Embryonic facial prominence (tissue), 1 donor: ENCODE data around the gene TTLL5.
A peak's percentile ranks its signal among the peaks of the same experiment; 100 is the strongest.

Experiments used
- DNase-seq: peaks from one replicate; pipeline ENCODE4 v3.0.0-alpha.2; 2016; ENCODE audit errors: extremely low spot score

The TTLL5 gene

GRCh38 chr14:75702616-75703261 is 41.7 kb downstream of the TTLL5 start:
- no peak for DNase-seq

GRCh38 chr14:75703467-75703866 is 42.4 kb downstream of the TTLL5 start:
- no peak for DNase-seq

GRCh38 chr14:75705014-75705413 is 44.0 kb downstream of the TTLL5 start:
- no peak for DNase-seq

- DNase-seq = peak; percentile 79
Measured at GRCh38 chr14:75709207-75709812, 48.3 kb downstream of the TTLL5 start.

- DNase-seq = no peak
Measured at GRCh38 chr14:75711105-75711795, 50.2 kb downstream of the TTLL5 start.

GRCh38 chr14:75711796-75712211 is 50.8 kb downstream of the TTLL5 start:
- DNase-seq = peak; percentile 75

GRCh38 chr14:75714991-75715390 is 53.9 kb downstream of the TTLL5 start:
- DNase-seq = no peak

GRCh38 chr14:75715926-75716780 is 55.1 kb downstream of the TTLL5 start:
- no peak for DNase-seq

- no peak for DNase-seq
Measured at GRCh38 chr14:75717729-75718128, 56.7 kb downstream of the TTLL5 start.

- DNase-seq = no peak
Measured at GRCh38 chr14:75718199-75718598, 57.2 kb downstream of the TTLL5 start.

- DNase-seq = no peak
Measured at GRCh38 chr14:75720116-75720515, 59.1 kb downstream of the TTLL5 start.

GRCh38 chr14:75720842-75721498 is 59.9 kb downstream of the TTLL5 start:
- peak; percentile 71 for DNase-seq

GRCh38 chr14:75723716-75724115 is 62.7 kb downstream of the TTLL5 start:
- DNase-seq = no peak

GRCh38 chr14:75724414-75725204 is 63.6 kb downstream of the TTLL5 start:
- no peak for DNase-seq

- no peak for DNase-seq
Measured at GRCh38 chr14:75725481-75725880, 64.4 kb downstream of the TTLL5 start.

- no peak for DNase-seq
Measured at GRCh38 chr14:75726321-75726720, 65.3 kb downstream of the TTLL5 start.

GRCh38 chr14:75727124-75727523 is 66.1 kb downstream of the TTLL5 start:
- DNase-seq = no peak

GRCh38 chr14:75732888-75733287 is 71.8 kb downstream of the TTLL5 start:
- no peak for DNase-seq

- no peak for DNase-seq
Measured at GRCh38 chr14:75734854-75735253, 73.8 kb downstream of the TTLL5 start.

GRCh38 chr14:75736845-75737485 is 75.9 kb downstream of the TTLL5 start:
- DNase-seq = no peak
